Measurements from ENCODE around the gene ADTRP.

GRCh38 chr6:11756726-11757125, 21.9 kb downstream of the ADTRP start:
- no peak for TF ChIP-seq CTCF (IDR thresholded peaks at IDR 0.05)
- no peak for TF ChIP-seq EP300 (IDR thresholded peaks at IDR 0.05)
- TF ChIP-seq POLR2A (IDR thresholded peaks at IDR 0.05): no peak

All from tibial nerve (tissue), 4 donors.